ENCODE data around the gene CAPN9.

GRCh38 chr1:230818901-230819300 is 71.7 kb downstream of the CAPN9 start:
- TF ChIP-seq GATA2 (IDR thresholded peaks at IDR 0.05; ENCODE audit: low read depth, low read length), result no peak
- no peak for TF ChIP-seq GATA3 (IDR thresholded peaks at IDR 0.05; ENCODE audit: low read depth, low read length)
